Lung (tissue), 12 donors: Measurements from ENCODE around the gene PIP5K1B. TPM values are rescaled to one million over a fixed set of nuclear protein-coding genes. Genes with fewer than 3 reads are reported as not detected.
A peak's percentile ranks its signal among the peaks of the same experiment; 100 is the strongest.

Source experiments
- ATAC-seq: fragments of 200-7000 bp; cut with Tn5 transposase; one replicate; pipeline ENCODE4 v1.9.1; 2020; ENCODE audit warnings: moderate number of reproducible peaks; ENCODE audit not compliant: insufficient read depth, low FRiP score
- DNase-seq, 3 donors: peaks; one replicate each; pipeline ENCODE4 v3.0.0-alpha.2; 2013 to 2017
- H3K27ac ChIP-seq, 2 donors: one replicate each; pipeline ENCODE4 v1.5.1; 2013; ENCODE audit warnings: mild to moderate bottlenecking in 2 of 2, moderate library complexity in 2 of 2, control low read depth in 1 of 2, inconsistent platforms in 1 of 2, low read depth in 1 of 2, low read length in 1 of 2
- H3K27me3 ChIP-seq, 3 donors: one replicate each; pipeline ENCODE4 v1.5.1; 2013; ENCODE audit warnings: low read length in 2 of 3; ENCODE audit not compliant: control insufficient read depth in 3 of 3, insufficient read depth in 3 of 3
- H3K36me3 ChIP-seq, 4 donors: one replicate each; pipeline ENCODE4 v1.5.1; 2013; ENCODE audit warnings: low read length in 4 of 4, mild to moderate bottlenecking in 1 of 4, moderate library complexity in 1 of 4; ENCODE audit not compliant: control insufficient read depth in 4 of 4, insufficient read depth in 4 of 4
- H3K4me1 ChIP-seq, 5 donors: one replicate each; pipeline ENCODE4 v1.5.1; 2013; ENCODE audit warnings: low read length in 5 of 5, mild to moderate bottlenecking in 2 of 5, moderate library complexity in 1 of 5; ENCODE audit not compliant: control insufficient read depth in 5 of 5, insufficient read depth in 5 of 5
- H3K4me3 ChIP-seq: one replicate; pipeline ENCODE4 v1.5.1; 2013; ENCODE audit warnings: mild to moderate bottlenecking, control low read depth, moderate library complexity
- H3K9ac ChIP-seq, 2 donors: one replicate each; pipeline ENCODE4 v1.5.1; 2013; ENCODE audit warnings: low read length in 2 of 2, control low read depth in 1 of 2; ENCODE audit not compliant: insufficient read depth in 1 of 2
- H3K9me3 ChIP-seq, 4 donors: one replicate each; pipeline ENCODE4 v1.5.1; 2013; ENCODE audit warnings: low read length in 3 of 4, mild to moderate bottlenecking in 1 of 4, moderate library complexity in 1 of 4; ENCODE audit not compliant: control insufficient read depth in 4 of 4, insufficient read depth in 3 of 4
- WGBS, 2 donors: extraction: QIAGEN DNeasy Blood & Tissue Kit; methylation state at CpG; one replicate each; pipeline ENCODE4 v1.1.7; 2013; 5-methylcytosine and 5-hydroxymethylcytosine counted together
- polyA plus RNA-seq, 2 donors: library from polyadenylated mRNA; stranded (reverse); fragments of 200-250 nt; gene quantifications; one replicate each; pipeline ENCODE4 v1.2.1, GENCODE V29; 2013
- total RNA-seq, 2 donors: library from RNA; depleted of rRNA in 1 of 2; stranded (reverse); fragments of >200 nt in 1 of 2; gene quantifications; one replicate each; pipeline ENCODE4 v1.2.1, GENCODE V29; 2014 to 2021
- TF ChIP-seq, protein P1 (sequence below): IDR thresholded peaks from 2 replicates; pipeline ENCODE4 v1.5.1; 2012; ENCODE audit warnings: mild to moderate bottlenecking; ENCODE audit errors: control extremely low read depth, extremely low read depth
- donor health status: control.
- donor health status: control.
- donor health status: Bipolar disorder and iron deficiency.
- donor health status: healthy.
- donor health status: DM: yes; HTN: yes; CAD: no.

Gene PIP5K1B
- total and polyA plus RNA-seq, 4 donors, result 6.6 to 28.2 (median 15.6) TPM

DNA sequence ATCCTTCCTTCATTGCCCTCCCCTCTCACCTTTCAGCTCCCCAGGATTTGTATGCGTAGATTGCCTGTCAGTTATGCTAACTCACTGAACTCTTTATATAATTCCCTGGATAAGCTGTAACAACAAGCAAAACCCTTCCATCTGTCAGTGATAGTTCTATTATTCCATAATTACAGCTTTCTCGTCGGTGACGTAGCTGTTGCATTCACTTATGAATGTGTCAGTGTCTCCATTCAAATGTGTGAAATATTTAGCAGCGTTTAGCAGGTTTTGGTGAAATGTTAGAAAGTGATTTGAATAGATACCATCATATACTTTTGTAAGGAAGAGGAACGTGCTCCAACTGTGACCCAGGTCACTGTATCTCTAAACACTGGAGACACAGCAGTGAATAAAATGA lies 45.2 kb downstream of the PIP5K1B start:
- H3K9ac ChIP-seq, result no peak overlapping the region
- WGBS, 2 donors, result 77 to 83% methylated on average over 6 of the region's 6 CpGs
- no peaks in the 10 kb centered on the region for H3K27me3 ChIP-seq
- TF ChIP-seq, protein P1, sequence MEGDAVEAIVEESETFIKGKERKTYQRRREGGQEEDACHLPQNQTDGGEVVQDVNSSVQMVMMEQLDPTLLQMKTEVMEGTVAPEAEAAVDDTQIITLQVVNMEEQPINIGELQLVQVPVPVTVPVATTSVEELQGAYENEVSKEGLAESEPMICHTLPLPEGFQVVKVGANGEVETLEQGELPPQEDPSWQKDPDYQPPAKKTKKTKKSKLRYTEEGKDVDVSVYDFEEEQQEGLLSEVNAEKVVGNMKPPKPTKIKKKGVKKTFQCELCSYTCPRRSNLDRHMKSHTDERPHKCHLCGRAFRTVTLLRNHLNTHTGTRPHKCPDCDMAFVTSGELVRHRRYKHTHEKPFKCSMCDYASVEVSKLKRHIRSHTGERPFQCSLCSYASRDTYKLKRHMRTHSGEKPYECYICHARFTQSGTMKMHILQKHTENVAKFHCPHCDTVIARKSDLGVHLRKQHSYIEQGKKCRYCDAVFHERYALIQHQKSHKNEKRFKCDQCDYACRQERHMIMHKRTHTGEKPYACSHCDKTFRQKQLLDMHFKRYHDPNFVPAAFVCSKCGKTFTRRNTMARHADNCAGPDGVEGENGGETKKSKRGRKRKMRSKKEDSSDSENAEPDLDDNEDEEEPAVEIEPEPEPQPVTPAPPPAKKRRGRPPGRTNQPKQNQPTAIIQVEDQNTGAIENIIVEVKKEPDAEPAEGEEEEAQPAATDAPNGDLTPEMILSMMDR, result no peak
- no peak for DNase-seq
- H3K36me3 ChIP-seq, result no peaks in the 10 kb centered on the region
- no peaks in the 10 kb centered on the region for H3K9me3 ChIP-seq
- peaks cover 0 to 10% (median 0%) of the 10 kb centered on the region in 5 donors for H3K4me1 ChIP-seq
- no peak for ATAC-seq
- H3K27ac ChIP-seq, result no peak overlapping the region
- no peak overlapping the region for H3K4me3 ChIP-seq

DNA sequence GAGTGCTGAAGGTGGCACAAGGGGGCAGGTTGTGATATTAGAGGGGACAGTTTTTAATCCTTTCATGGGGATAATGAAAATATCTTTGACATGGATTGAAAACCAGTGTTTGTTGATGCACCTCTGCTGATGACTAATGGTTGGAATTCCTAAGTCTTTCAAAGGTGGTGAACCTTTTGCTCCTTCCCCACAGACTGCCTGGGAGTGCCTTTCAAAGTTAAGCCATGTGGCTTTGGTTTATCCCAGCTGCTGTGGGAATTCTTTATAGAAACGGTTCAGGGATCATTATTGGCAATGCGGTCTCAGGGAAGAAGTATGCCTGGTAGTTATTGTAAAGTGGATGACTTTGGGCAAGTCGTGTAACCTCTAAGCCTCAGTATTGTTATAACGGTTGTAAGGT lies 45.7 kb downstream of the PIP5K1B start:
- DNase-seq (no peak), ATAC-seq (no peak)
- 70 to 87% methylated on average over 4 of the region's 4 CpGs for WGBS, 2 donors
- TF ChIP-seq, protein P1, result no peak
- no peaks in the 10 kb centered on the region for H3K27me3 ChIP-seq
- H3K4me1 ChIP-seq, result peaks cover 0 to 10% (median 0%) of the 10 kb centered on the region in 5 donors
- peak overlapping the region in 1 of 2 donors; percentile 41 for H3K27ac ChIP-seq
- no peaks in the 10 kb centered on the region for H3K36me3 ChIP-seq
- no peak overlapping the region for H3K9ac ChIP-seq
- H3K4me3 ChIP-seq, result no peak overlapping the region
- H3K9me3 ChIP-seq, result no peaks in the 10 kb centered on the region

DNA sequence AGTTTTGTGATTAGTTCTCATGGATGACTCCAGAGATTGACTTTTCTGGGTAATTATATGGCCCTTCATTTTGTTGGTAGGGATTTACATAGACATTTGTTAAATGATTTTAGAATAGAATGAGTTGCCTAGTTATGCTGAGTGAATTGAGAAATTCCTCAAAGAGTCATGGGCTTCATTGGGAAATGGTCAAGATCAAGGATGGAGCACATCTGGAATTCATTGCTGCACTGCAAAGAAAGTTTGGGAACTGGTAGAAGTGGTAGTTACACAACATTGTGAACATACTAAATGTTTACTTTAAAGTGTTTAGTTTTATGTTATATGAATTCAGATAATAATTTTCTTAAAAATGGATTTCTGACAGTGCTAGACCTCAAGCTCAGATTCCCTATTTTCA lies 46.5 kb downstream of the PIP5K1B start:
- Histone ChIP-seq H3K27ac (no peak overlapping the region), H3K4me3 (no peak overlapping the region), H3K9me3 (no peaks in the 10 kb centered on the region), H3K27me3 (no peaks in the 10 kb centered on the region), H3K36me3 (no peaks in the 10 kb centered on the region), H3K9ac (no peak overlapping the region), H3K4me1 (peaks cover 0 to 10% (median 0%) of the 10 kb centered on the region in 5 donors)
- ATAC-seq (no peak), DNase-seq (no peak)
- TF ChIP-seq, protein P1, result no peak

DNA sequence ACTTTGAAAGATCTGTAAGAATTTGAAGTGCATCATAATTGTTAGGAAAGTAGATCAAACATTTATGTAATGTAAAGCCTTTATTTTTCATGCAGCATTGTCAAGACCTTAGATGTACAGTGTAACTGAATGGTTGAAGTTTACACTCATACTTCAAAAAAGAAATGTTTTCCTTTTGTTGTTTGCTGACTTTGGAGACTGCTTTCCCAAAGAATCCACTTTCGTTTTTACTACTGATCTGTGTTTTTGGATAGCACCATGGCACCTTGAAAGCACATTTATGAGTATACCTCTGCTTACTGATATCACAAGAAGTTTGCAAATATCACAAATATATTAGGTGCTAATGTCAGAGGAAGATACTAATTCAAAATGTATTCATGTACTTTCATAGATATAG lies 50.0 kb downstream of the PIP5K1B start:
- Histone ChIP-seq H3K9ac (no peak overlapping the region), H3K27ac (peak overlapping the region in 1 of 2 donors; percentile 29), H3K4me1 (peaks cover 0 to 12% (median 0%) of the 10 kb centered on the region in 5 donors), H3K9me3 (peaks cover 0 to 2% (median 0%) of the 10 kb centered on the region in 4 donors), H3K36me3 (no peaks in the 10 kb centered on the region), H3K27me3 (no peaks in the 10 kb centered on the region), H3K4me3 (no peak overlapping the region)
- WGBS, 2 donors, result 34 to 52% methylated on average over 1 of the region's 1 CpG
- TF ChIP-seq, protein P1, result no peak
- ATAC-seq (no peak), DNase-seq (no peak)
